G401 (cell line): ENCODE measurements around the gene ZNF185. TPM values are rescaled to one million over a fixed set of nuclear protein-coding genes. Genes with fewer than 3 reads are reported as not detected.

ENCODE experiments used
- DNase-seq: peaks from one replicate; pipeline ENCODE4 v3.0.0-alpha.2; 2015; ENCODE audit warnings: low spot score
- in situ Hi-C: cut with HindIII; loops from 2 replicates; pipeline ENCODE4 v1.10.0; 2016; ENCODE audit warnings: low sequenced_read_pairs, mixed read lengths
- total RNA-seq: library from RNA; depleted of rRNA; stranded (reverse); fragments of >200 nt; shearing (Covaris generic); gene quantifications from 2 replicates; pipeline ENCODE4 v1.2.3, GENCODE V29; 2014; rRNA removed

ZNF185 gene
- total RNA-seq, 1 experiment from 2014 or later: not detected

DNA sequence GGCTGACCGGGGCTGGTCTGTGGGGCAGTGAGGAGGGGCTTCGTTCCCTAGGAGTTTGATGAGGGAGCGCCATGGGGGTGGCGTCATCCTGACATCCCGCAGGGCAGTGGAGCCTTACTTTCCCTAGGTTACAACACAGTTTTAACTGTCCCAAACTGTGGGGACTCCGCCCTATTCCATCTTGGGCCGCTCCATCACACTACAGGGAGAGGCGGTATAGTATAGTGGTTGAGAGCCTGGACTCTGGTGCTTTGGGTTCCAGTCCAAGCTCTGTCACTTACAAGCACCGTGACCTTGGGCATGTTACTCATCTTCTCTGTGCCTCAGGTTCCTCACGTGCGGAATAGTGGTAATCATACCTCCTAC, 44.2 kb downstream of the ZNF185 start:
- in situ Hi-C loops: no loop called here
- no peak for DNase-seq

DNA sequence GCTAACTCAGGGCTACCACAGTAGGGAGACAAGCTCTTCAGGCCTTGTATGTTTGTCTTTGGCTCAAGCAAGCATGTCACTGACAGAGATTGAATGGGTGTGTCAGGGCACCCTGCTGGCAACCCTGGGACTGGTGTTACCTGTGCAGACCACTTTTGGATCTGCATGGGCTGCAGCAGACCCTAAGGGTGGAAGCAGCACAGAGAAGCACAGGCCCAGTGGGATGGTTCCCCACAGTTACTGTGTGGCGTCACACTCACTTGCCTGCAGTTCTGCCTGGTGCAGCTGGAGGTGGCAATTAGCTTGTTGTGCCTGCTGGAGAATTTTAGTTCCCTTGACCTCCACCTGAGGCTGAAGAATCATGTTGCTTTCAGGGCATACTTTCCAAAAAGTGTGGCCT, 46.0 kb downstream of the ZNF185 start:
- DNase-seq: no peak
- in situ Hi-C loops: no loop called here

- DNase-seq: no peak
- in situ Hi-C loops: no loop called here
Measured at GRCh38 chrX:152945021-152945979, 47.4 kb downstream of the ZNF185 start.

DNA sequence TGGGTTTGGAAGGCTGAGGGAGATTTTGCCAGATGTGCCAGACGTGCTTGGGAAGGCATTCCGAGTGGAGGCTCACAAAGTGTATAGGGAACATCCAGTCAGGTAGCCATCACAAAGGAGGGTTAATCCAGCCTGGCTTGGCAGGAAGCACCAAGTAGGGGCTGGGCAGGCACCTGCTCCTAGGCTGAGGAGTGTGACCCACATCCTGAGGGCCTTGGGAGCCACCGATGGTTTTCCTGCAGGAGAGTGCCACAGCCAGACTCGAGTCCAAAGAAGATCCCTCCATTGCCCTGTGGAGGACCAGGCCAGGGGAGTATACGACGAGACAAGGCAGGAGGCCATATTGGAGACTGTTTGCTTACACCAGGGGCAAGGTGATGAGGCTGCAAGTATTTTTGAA, 48.8 kb downstream of the ZNF185 start:
- in situ Hi-C loops: no loop called here
- DNase-seq: no peak

Other genes with a start within 250 kb of the ZNF185 start
- gene MAGEA3, start 199.3 kb upstream of the ZNF185 start, total RNA-seq: not detected in 2 replicates
- not detected in 2 replicates for gene CSAG2, start 188.8 kb upstream of the ZNF185 start, total RNA-seq
- gene MAGEA2B, start 183.4 kb upstream of the ZNF185 start, total RNA-seq: not detected in 2 replicates
- not detected in 2 replicates for gene CSAG1, start 164.3 kb upstream of the ZNF185 start, total RNA-seq
- gene MAGEA12, start 164.3 kb upstream of the ZNF185 start, total RNA-seq: not detected in 2 replicates
- not detected in 2 replicates for gene MAGEA2, start 144.2 kb upstream of the ZNF185 start, total RNA-seq
- not detected in 2 replicates for gene CSAG3, start 138.8 kb upstream of the ZNF185 start, total RNA-seq
- 0.37 TPM in 1 of 2 replicates, not detected in the other for gene MAGEA6, start 128.4 kb upstream of the ZNF185 start, total RNA-seq
- 54.3 and 74.9 TPM in 2 replicates for gene CETN2, start 67.3 kb upstream of the ZNF185 start, total RNA-seq
- 30.1 and 31.2 TPM in 2 replicates for gene NSDHL, start 67.0 kb upstream of the ZNF185 start, total RNA-seq
- not detected in 2 replicates for gene PNMA5, start 96.0 kb downstream of the ZNF185 start, total RNA-seq
- not detected in 2 replicates for gene PNMA3, start 158.4 kb downstream of the ZNF185 start, total RNA-seq
- 9.1 and 15.1 TPM in 2 replicates for gene PNMA6A, start 174.4 kb downstream of the ZNF185 start, total RNA-seq